Anterior cingulate cortex (tissue), 58 donors: ENCODE measurements around the gene FARSA.
"Not testable (repeated sequence)": the region's sequence is repeated elsewhere in the genome, so short reads cannot be mapped to it uniquely, and the experiment has no call there.

Experiments used
- DNase-seq, 58 donors: peaks; one replicate each; lab custom pipeline; 2025; lab: John Stamatoyannopoulos, UW

Gene FARSA

DNA sequence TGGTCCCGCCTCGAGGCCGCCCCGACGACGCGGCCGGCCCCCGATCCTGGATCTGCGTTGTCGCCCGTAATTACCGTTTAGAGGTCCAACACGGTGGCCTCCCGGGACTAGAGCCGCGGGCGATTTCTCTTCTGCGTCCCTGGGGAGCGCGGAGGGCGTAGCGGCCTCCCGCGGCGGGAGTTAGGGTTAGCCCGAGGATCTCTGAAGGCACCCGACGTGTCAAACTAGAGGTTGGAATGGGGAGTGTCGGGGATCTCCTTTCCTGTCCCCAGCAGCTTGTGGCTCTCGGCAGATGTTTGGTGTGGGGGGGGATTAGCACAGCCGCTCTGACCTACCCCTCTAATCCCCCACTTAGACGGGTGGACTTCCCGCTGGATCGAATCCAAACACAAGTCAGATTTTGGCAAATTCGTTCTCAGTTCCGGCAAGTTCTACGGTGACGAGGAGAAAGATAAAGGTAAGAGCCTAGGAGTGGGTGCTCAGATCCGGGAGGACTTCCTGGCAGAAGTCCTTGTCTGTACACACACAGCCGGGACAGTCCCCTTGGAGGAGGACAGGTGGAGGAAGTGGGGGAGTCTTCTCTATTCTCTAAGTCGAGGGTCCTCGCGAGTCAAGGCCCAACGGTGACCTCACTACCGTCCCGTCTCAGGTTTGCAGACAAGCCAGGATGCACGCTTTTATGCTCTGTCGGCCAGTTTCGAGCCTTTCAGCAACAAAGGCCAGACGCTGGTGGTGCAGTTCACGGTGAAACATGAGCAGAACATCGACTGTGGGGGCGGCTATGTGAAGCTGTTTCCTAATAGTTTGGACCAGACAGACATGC, 5.5 kb upstream of the FARSA start:
- peak in 4 of 58 donors; percentile 17 to 43 (median 32) for DNase-seq

DNA sequence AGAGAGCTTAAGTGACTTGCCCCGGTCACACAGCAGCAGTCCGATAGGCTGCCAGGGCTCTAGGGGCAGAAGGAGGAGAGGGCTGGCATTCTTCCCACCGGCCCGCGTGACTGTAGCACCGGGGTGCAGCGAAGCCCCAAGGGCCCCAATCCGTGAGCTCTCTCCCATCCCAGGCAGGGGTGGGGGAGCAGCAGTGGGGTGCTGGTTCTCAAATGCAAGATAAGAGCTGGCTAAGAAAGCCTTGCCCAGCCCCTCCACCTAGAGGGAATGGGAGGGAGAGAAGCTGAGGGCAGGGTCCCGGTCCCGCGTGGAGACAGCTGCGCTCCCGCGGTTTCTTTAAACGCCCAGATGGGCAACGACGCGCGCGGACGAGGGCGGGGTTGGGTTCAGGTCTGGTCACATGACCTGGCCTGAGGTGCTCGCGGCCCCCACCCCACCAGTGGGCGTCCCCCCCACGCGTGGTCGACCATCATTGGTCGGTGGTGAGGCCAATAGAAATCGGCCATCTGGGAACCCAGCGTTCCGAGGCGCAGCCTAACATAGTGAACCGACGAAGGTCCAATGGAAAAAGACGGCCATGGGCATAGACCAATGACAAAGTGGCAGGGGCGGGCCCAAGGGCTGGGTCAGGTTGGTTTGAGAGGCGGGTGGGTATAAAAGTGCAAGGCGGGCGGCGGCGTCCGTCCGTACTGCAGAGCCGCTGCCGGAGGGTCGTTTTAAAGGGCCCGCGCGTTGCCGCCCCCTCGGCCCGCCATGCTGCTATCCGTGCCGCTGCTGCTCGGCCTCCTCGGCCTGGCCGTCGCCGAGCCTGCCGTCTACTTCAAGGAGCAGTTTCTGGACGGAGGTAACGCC, 4.6 kb upstream of the FARSA start, which contains the start of gene CALR:
TSS of gene CALR (plus strand) at position 683 of the 852 bp plus-strand sequence. CDS start at position 754, 71 bp downstream.
- DNase-seq: peak; percentile 88 to 100 (median 99)

GRCh38 chr19:12937093-12937926, 3.8 kb upstream of the FARSA start:
- DNase-seq: peak in 6 of 58 donors; percentile 23 to 41 (median 30)

GRCh38 chr19:12936582-12936981, 3.1 kb upstream of the FARSA start:
- DNase-seq: no peak

- no peak for DNase-seq
Measured at GRCh38 chr19:12935071-12935470, 1.6 kb upstream of the FARSA start.

GRCh38 chr19:12932392-12933286, 872 bp downstream of the FARSA start:
- peak in 1 of 58 donors; percentile 8 for DNase-seq

DNA sequence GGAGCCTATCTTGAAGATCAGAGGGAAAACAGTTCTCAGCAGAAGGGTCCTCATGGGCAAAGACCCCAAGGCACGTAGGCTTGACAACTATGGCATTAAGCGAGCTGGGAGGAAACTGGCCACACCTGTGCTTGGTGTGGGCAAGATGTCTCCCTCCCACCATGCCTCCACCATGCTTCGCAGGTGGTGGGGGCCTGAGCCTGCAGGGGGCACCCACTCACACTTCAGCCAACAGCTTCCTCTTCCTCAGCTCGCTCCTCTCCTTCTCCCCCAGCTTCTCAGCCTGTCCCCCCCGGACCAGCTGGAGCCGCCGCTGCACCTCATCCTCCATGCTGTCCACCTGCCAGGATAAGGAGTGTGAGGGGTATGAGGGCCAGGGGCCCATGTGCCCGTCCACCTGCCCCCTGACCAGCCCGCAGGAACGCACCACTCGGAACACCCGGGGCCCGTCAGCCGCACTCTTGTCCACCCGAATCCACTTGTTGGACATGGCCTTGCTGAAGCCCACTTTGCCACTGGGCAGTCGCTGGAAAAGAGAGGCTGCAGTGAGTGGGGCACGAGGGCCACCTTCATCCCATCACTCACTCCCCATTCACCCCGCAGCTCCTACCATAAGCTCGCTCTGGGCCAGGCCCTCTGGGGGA, 3.4 kb downstream of the FARSA start:
- no peak for DNase-seq

- no peak for DNase-seq
Measured at GRCh38 chr19:12924621-12925310, 8.7 kb downstream of the FARSA start.

GRCh38 chr19:12922959-12923358, 10.6 kb downstream of the FARSA start:
- DNase-seq: no peak

DNA sequence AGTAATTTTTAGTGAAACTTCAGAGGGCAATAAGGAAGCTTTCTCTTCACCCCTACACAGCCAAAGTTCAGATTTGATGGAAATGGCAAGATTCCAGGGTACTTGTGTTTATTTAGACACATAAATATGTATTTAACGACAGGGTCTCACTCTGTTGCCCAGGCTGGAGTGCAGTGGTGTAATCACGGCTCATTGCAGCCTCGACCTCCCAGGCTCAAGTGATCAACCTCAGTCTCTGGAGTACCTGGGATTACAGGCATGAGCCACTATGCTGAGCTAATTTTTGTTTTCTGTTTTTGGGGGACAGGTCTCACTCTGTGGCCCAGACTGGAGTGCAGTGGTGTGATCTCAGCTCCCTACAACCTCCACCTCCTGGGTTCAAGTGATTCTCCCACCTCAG, 12.5 kb downstream of the FARSA start:
- DNase-seq: no peak

GRCh38 chr19:12918253-12918652, 15.3 kb downstream of the FARSA start:
- no peak for DNase-seq

DNA sequence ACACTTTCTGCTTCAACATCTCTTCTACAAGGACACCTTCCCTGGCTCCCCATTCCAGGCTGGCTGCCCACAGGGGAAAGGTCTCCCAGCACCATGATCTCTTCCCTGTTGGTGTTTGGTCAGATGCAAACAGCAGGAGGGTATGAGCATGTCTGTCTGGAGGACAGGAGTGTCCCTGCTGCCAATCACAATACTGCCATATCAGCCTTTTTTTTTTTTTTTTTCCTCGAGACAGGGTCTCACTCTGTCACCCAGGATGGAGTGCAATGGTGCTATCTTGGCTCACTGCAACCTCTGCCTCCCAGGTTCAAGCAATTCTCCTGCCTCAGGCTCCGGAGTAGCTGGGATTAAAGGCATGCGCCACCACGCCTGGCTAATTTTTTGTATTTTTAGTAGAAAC, 17.7 kb downstream of the FARSA start:
- not testable (repeated sequence) for DNase-seq

- peak in 21 of 58 donors; percentile 6 to 46 (median 23) for DNase-seq
Measured at GRCh38 chr19:12913851-12914690, 19.4 kb downstream of the FARSA start.

- peak; percentile 12 to 94 (median 80) for DNase-seq
Measured at GRCh38 chr19:12913011-12913561, 20.4 kb downstream of the FARSA start.

- peak in 1 of 58 donors; percentile 64 for DNase-seq
Measured at GRCh38 chr19:12912571-12912970, 20.9 kb downstream of the FARSA start.

DNA sequence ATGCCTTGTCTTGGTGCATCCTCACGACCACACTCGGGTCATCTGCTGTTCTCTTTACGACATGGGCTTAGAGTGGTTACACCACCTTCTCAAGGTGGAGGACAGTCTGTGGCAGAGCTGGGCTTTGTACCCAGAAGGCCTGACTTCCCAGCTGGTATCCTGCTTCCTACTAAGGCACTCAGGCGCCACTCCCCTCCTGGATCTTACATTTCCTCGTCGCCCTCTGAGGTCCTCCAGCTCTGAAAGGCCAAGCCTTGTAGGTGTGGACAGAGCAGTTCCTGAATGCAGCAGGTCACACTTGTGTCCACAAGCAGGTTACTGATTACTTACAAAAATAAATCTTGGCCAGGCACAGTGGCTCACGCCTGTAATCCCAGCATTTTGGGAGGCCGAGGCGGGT, 26.3 kb downstream of the FARSA start:
- DNase-seq: no peak
